DOHH2 (cell line): ENCODE data around the gene NHLRC2.

Experiments used
- CTCF ChIP-seq: fragments of 200-600 bp; sonication (generic); IDR thresholded peaks from one replicate; pipeline ENCODE4 v1.5.1; 2014; ENCODE audit warnings: antibody characterized with exemption, mild to moderate bottlenecking, low read depth, low read length; ENCODE audit not compliant: poor library complexity, severe bottlenecking
- EZH2phosphoT487 ChIP-seq: fragments of 200-600 bp; sonication (generic); IDR thresholded peaks from 2 replicates; pipeline ENCODE4 v1.6.1; 2017; ENCODE audit warnings: borderline replicate concordance, mild to moderate bottlenecking, antibody characterized with exemption, low read length, moderate library complexity, mixed read lengths

GRCh38 chr10:113917636-113918035, 63.2 kb downstream of the NHLRC2 start:
- no peak for TF ChIP-seq CTCF
- no peak for TF ChIP-seq EZH2phosphoT487
